Stomach (tissue), 9 donors: ENCODE data around the gene CFAP100. TPM values are rescaled to one million over a fixed set of nuclear protein-coding genes. Genes with fewer than 3 reads are reported as not detected.
A peak's percentile ranks its signal among the peaks of the same experiment; 100 is the strongest.

ENCODE experiments used
- DNase-seq, 2 donors: peaks; one replicate each; pipeline versions ENCODE4 v3.0.0 to v3.0.0-alpha.2; 2013 to 2019
- H3K27ac ChIP-seq, 5 donors: fragments of 200-600 bp in 4 of 5; sonication (generic) in 4 of 5; one replicate each; pipeline ENCODE4 v1.5.1; 2013 to 2019; ENCODE audit warnings: mild to moderate bottlenecking in 1 of 5, moderate library complexity in 1 of 5
- H3K27me3 ChIP-seq, 3 donors: fragments of 200-600 bp; sonication (generic); one replicate each; pipeline ENCODE4 v1.5.1; 2017 to 2019; ENCODE audit warnings: mixed run types in 1 of 3
- H3K36me3 ChIP-seq, 4 donors: fragments of 200-600 bp; sonication (generic); 1 replicate in 3 of 4; 2 replicates in 1 of 4; pipeline ENCODE4 v1.5.1; 2016 to 2019
- H3K4me1 ChIP-seq, 4 donors: fragments of 200-600 bp; sonication (generic); one replicate each; pipeline ENCODE4 v1.5.1; 2016 to 2019
- H3K4me3 ChIP-seq, 4 donors: fragments of 200-600 bp; sonication (generic) in 3 of 4; one replicate each; pipeline ENCODE4 v1.5.1; 2016 to 2019; ENCODE audit warnings: mild to moderate bottlenecking in 1 of 4
- H3K9me3 ChIP-seq, 4 donors: fragments of 200-600 bp; sonication (generic); one replicate each; pipeline ENCODE4 v1.5.1; 2016 to 2019
- CTCF ChIP-seq, 7 experiments: fragments of 450-650 bp in 4 of 7; fragments of 200-600 bp in 3 of 7; sonication (generic) in 3 of 7; IDR thresholded peaks; one replicate each; pipeline ENCODE4 v1.5.1; 2016 to 2019; ENCODE audit warnings: antibody characterized with exemption in 7 of 7, control low read depth in 2 of 7, mild to moderate bottlenecking in 1 of 7
- EP300 ChIP-seq: sonication (generic); formaldehyde crosslinking; IDR thresholded peaks from one replicate; pipeline ENCODE4 v1.6.1; 2017; ENCODE audit warnings: antibody characterized with exemption
- POLR2A ChIP-seq, 4 donors: fragments of 450-650 bp; IDR thresholded peaks; one replicate each; pipeline ENCODE4 v1.6.1; 2016; ENCODE audit warnings: antibody characterized with exemption in 4 of 4, control low read depth in 2 of 4, mild to moderate bottlenecking in 1 of 4, moderate library complexity in 1 of 4
- POLR2AphosphoS5 ChIP-seq, 3 donors: sonication (generic); formaldehyde crosslinking; IDR thresholded peaks; one replicate each; pipeline ENCODE4 v1.6.1; 2016; ENCODE audit warnings: antibody characterized with exemption in 3 of 3
- WGBS, 5 donors: extraction: QIAGEN DNeasy Blood & Tissue Kit in 3 of 5; methylation state at CpG; one replicate each; pipeline versions ENCODE4 v1.1.5 to v1.1.7; 2013 to 2018; 5-methylcytosine and 5-hydroxymethylcytosine counted together
- intact Hi-C: fragments of 100-400 bp; cut with DNase I; formaldehyde crosslinking; loops from one replicate; pipeline ENCODE4 v1.15.1; 2023; ENCODE audit warnings: low total_unique reads
- polyA plus RNA-seq, 3 donors: library from polyadenylated mRNA; stranded (reverse); fragments of 200-250 nt; gene quantifications; one replicate each; pipeline ENCODE4 v1.2.3, GENCODE V29; 2013
- total RNA-seq, 5 donors: library from RNA; depleted of rRNA; stranded (reverse); fragments of >200 nt; gene quantifications; one replicate each; pipeline versions ENCODE4 v1.1.0 to v1.2.3, GENCODE V29; 2014 to 2016
- donor health status: healthy with polysubstance abuse.
- donor health status: Bipolar disorder and iron deficiency.
- donor health status: healthy.

The CFAP100 gene
- total and polyA plus RNA-seq, 8 donors: not detected

DNA sequence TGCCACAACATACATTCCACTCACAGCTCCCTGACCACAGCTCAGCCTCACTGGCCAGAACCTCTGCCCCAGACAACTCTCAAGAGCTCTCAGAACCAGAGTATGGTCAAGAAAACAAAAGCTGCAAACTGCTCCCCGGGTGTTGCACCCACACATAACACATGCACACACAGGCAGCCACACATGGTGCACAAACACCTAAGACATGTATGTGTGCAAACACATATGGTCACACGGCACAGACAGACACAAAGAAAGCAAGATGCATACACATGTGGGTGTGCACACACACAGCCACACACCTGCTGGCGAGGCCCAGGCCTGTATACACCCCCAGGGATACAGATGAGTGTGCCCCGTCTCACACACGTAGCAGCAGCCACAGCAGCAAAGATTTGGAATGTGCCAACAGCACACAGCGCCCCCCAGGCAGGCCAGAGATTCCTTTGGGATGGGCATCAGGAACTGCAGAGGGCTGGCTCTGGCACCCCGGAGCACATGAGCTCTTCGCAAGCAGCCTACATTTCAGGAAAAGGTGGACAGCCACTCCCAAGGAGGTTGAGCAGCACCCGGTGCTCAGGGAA, 44.1 kb upstream of the CFAP100 start:
- intact Hi-C loops: no loop called here
- Histone ChIP-seq H3K4me1 (peaks cover 43 to 97% (median 71%) of the 10 kb centered on the region in 4 donors), H3K27ac (no peak overlapping the region), H3K9me3 (no peaks in the 10 kb centered on the region), H3K27me3 (peaks cover 0 to 5% (median 0%) of the 10 kb centered on the region in 3 donors), H3K36me3 (peaks cover 26 to 77% (median 75%) of the 10 kb centered on the region in 4 donors), H3K4me3 (no peak overlapping the region)
- WGBS, 5 donors: 80 to 88% (median 84%) methylated on average over 9 of the region's 9 CpGs
- no peak for DNase-seq
- TF ChIP-seq POLR2AphosphoS5 (IDR thresholded peaks at IDR 0.05): no peak
- no peak for TF ChIP-seq CTCF (IDR thresholded peaks at IDR 0.05)
- TF ChIP-seq POLR2A (IDR thresholded peaks at IDR 0.05): no peak
- no peak for TF ChIP-seq EP300

DNA sequence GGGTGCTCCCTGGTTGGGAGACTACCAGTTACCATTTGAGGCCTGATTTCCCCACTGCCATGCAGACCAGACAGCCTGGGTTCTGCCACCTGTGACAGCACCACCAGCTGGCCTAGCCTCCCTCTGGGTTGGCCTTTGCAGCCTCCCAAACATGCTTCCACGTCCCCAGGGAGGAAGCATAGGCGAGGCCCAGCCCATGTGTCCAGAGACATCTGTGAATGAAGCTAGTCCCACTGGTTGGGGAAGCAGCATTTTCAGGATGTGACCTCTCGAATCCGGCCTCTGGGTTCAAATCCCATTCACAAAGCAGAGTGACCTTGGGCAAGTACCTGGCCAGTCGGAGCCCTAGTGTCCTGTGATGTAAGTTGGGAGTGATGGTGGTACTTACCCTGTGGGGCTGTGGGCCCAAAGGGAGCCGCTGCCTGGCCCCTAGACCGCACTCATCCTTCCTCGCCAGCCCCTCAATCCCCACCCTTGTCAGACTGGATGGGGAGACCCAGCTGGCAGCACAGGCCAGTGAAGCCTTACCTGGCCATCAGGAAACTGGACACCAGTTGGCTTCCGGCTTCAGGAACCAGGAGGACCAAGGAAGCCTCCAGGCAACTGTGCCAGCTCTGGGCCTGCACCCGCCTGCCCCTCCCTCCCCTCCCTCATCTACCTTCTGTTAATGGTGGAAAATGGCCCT, 43.5 kb upstream of the CFAP100 start:
- intact Hi-C loops: no loop called here
- Histone ChIP-seq H3K27me3 (peaks cover 0 to 11% (median 0%) of the 10 kb centered on the region in 3 donors), H3K9me3 (no peaks in the 10 kb centered on the region), H3K36me3 (peaks cover 22 to 71% (median 69%) of the 10 kb centered on the region in 4 donors), H3K4me1 (peaks cover 44 to 96% (median 73%) of the 10 kb centered on the region in 4 donors), H3K27ac (peak overlapping the region in 1 of 5 donors; percentile 38), H3K4me3 (no peak overlapping the region)
- WGBS, 5 donors: 86 to 93% (median 88%) methylated on average over 8 to 10 of the region's 10 CpGs
- DNase-seq: no peak
- TF ChIP-seq POLR2AphosphoS5 (IDR thresholded peaks at IDR 0.05): no peak
- TF ChIP-seq EP300: no peak
- no peak for TF ChIP-seq CTCF (IDR thresholded peaks at IDR 0.05)
- TF ChIP-seq POLR2A (IDR thresholded peaks at IDR 0.05): no peak

GRCh38 chr3:126351771-126352475, 42.8 kb upstream of the CFAP100 start:
- DNase-seq: no peak
- Histone ChIP-seq H3K4me1 (peaks cover 44 to 96% (median 73%) of the 10 kb centered on the region in 4 donors), H3K27ac (peak overlapping the region in 1 of 5 donors; percentile 38), H3K36me3 (peaks cover 22 to 64% (median 62%) of the 10 kb centered on the region in 4 donors), H3K27me3 (peaks cover 0 to 18% (median 0%) of the 10 kb centered on the region in 3 donors), H3K4me3 (no peak overlapping the region), H3K9me3 (no peaks in the 10 kb centered on the region)
- WGBS, 5 donors: 88 to 96% (median 94%) methylated on average over 13 to 18 of the region's 18 CpGs
- intact Hi-C loops: no loop called here
- no peak for TF ChIP-seq CTCF (IDR thresholded peaks at IDR 0.05)
- no peak for TF ChIP-seq POLR2A (IDR thresholded peaks at IDR 0.05)
- no peak for TF ChIP-seq EP300
- no peak for TF ChIP-seq POLR2AphosphoS5 (IDR thresholded peaks at IDR 0.05)
